GM23338 (cell line): ENCODE data around the gene KIF6. TPM values are rescaled to one million over a fixed set of nuclear protein-coding genes. Genes with fewer than 3 reads are reported as not detected.

Experiments used
- ATAC-seq: fragments of 200-7000 bp; cut with Tn5 transposase; 3 replicates; pipeline ENCODE4 v1.9.1; 2020
- DNase-seq: peaks from one replicate; pipeline ENCODE4 v3.0.0-alpha.2; 2015; ENCODE audit warnings: low spot score
- H2AFZ ChIP-seq: fragments of 200-600 bp; sonication (generic); 2 replicates; pipeline ENCODE4 v1.8.0; 2016; ENCODE audit warnings: antibody characterized with exemption, mild to moderate bottlenecking, moderate library complexity
- H3F3A ChIP-seq: fragments of 200-600 bp; sonication (generic); replicated peaks from 2 replicates; pipeline ENCODE4 v1.8.0; 2017; ENCODE audit warnings: antibody characterized with exemption, mixed run types, low read depth
- H3K27ac ChIP-seq: fragments of 200-600 bp; sonication (generic); 2 replicates; pipeline ENCODE4 v1.6.1; 2016; ENCODE audit warnings: low read depth
- H3K27me3 ChIP-seq: fragments of 200-600 bp; sonication (generic); 2 replicates; pipeline ENCODE4 v1.8.0; 2016; ENCODE audit warnings: mild to moderate bottlenecking, mixed run types, moderate library complexity; ENCODE audit not compliant: insufficient read depth
- H3K36me3 ChIP-seq: fragments of 200-600 bp; sonication (generic); 2 replicates; pipeline ENCODE4 v1.8.0; 2016; ENCODE audit warnings: mild to moderate bottlenecking; ENCODE audit not compliant: insufficient read depth
- H3K4me1 ChIP-seq: fragments of 200-600 bp; sonication (generic); 2 replicates; pipeline ENCODE4 v1.8.0; 2016; ENCODE audit warnings: mild to moderate bottlenecking, moderate library complexity; ENCODE audit not compliant: insufficient read depth
- H3K4me2 ChIP-seq: fragments of 200-600 bp; sonication (generic); 2 replicates; pipeline ENCODE4 v1.7.1; 2017; ENCODE audit warnings: mixed run types
- H3K4me3 ChIP-seq: fragments of 200-600 bp; sonication (generic); 2 replicates; pipeline ENCODE4 v1.6.1; 2016; ENCODE audit warnings: mixed run types
- H3K79me2 ChIP-seq: fragments of 200-600 bp; sonication (generic); replicated peaks from 2 replicates; pipeline ENCODE4 v1.8.0; 2017; ENCODE audit warnings: mild to moderate bottlenecking; ENCODE audit not compliant: insufficient read depth
- H3K9me2 ChIP-seq: fragments of 200-600 bp; sonication (generic); 2 replicates; pipeline ENCODE4 v1.8.0; 2017; ENCODE audit not compliant: insufficient read depth
- H4K20me1 ChIP-seq: fragments of 200-600 bp; sonication (generic); replicated peaks from 2 replicates; pipeline ENCODE4 v1.8.0; 2017; ENCODE audit warnings: mild to moderate bottlenecking; ENCODE audit not compliant: insufficient read depth
- H3K27ac Mint-ChIP-seq: 2 replicates; pipeline ENCODE4 v1.8.0; 2020; ENCODE audit warnings: inconsistent platforms, mild to moderate bottlenecking, moderate library complexity, mixed read lengths
- H3K27me3 Mint-ChIP-seq: 3 replicates; pipeline ENCODE4 v1.8.0; 2022; ENCODE audit warnings: low read depth, mild to moderate bottlenecking, moderate library complexity, mixed read lengths, inconsistent platforms; ENCODE audit not compliant: insufficient read depth, poor library complexity
- H3K36me3 Mint-ChIP-seq: 3 replicates; pipeline ENCODE4 v1.8.0; 2021; ENCODE audit warnings: low read depth, mild to moderate bottlenecking, inconsistent platforms, moderate library complexity, mixed read lengths
- H3K4me1 Mint-ChIP-seq: 3 replicates; pipeline ENCODE4 v1.8.0; 2020; ENCODE audit warnings: mild to moderate bottlenecking, inconsistent platforms, mixed read lengths
- H3K4me3 Mint-ChIP-seq: 3 replicates; pipeline ENCODE4 v1.8.0; 2021; ENCODE audit warnings: moderate library complexity, mild to moderate bottlenecking, inconsistent platforms, mixed read lengths
- H3K9me3 Mint-ChIP-seq: 3 replicates; pipeline ENCODE4 v1.8.0; 2020; ENCODE audit warnings: moderate library complexity, mild to moderate bottlenecking, inconsistent platforms, mixed read lengths
- CREB1 ChIP-seq: fragments of 250-450 bp; sonication (Bioruptor Pico); IDR thresholded peaks from 2 replicates; pipeline ENCODE4 v1.5.0; 2020; ENCODE audit warnings: low read depth, mild to moderate bottlenecking, moderate library complexity
- CTCF ChIP-seq, 2 experiments: fragments of 200-600 bp in 1 of 2; sonication (generic) in 1 of 2; conservative IDR thresholded peaks; 2 replicates each; pipeline versions ENCODE4 v1.5.1 to v1.6.1; 2016 to 2017; ENCODE audit warnings: antibody characterized with exemption in 2 of 2, low read depth in 2 of 2, mild to moderate bottlenecking in 2 of 2, moderate library complexity in 1 of 2
- EZH2phosphoT487 ChIP-seq: fragments of 200-600 bp; sonication (generic); IDR thresholded peaks from one replicate; pipeline ENCODE4 v1.8.1; 2018; ENCODE audit warnings: antibody characterized with exemption; ENCODE audit not compliant: unreplicated experiment
- JUNB ChIP-seq: IDR thresholded peaks from one replicate; pipeline ENCODE4 v1.6.1; 2016; ENCODE audit warnings: antibody characterized with exemption; ENCODE audit not compliant: unreplicated experiment
- POLR2AphosphoS5 ChIP-seq: IDR thresholded peaks from 2 replicates; pipeline ENCODE4 v1.6.1; 2016; ENCODE audit warnings: antibody characterized with exemption, low read depth
- ZNF114 ChIP-seq: fragments of 250-450 bp; sonication (Bioruptor Pico); IDR thresholded peaks from 2 replicates; pipeline ENCODE4 v1.5.0; 2020; ENCODE audit warnings: mild to moderate bottlenecking, moderate library complexity
- polyA plus RNA-seq: library from polyadenylated mRNA; unstranded; fragments of >200 nt; fragmentation: Nextera tagmentation; extraction: Ambion mirVana; gene quantifications from 2 replicates; pipeline ENCODE4 v1.2.1, GENCODE V29; 2016
- total RNA-seq: library from RNA; depleted of rRNA; stranded (reverse); fragments of >200 nt; shearing (Covaris generic); gene quantifications from 2 replicates; pipeline ENCODE4 v1.2.3, GENCODE V29; 2014
- TF ChIP-seq, protein P1 (sequence below): IDR thresholded peaks from one replicate; pipeline ENCODE4 v1.6.1; 2018; ENCODE audit warnings: antibody characterized with exemption; ENCODE audit not compliant: unreplicated experiment

The KIF6 gene
- total and polyA plus RNA-seq, 2 experiments from 2014 or later, result 0.87 to 1.7 TPM

- TF ChIP-seq, protein P1, sequence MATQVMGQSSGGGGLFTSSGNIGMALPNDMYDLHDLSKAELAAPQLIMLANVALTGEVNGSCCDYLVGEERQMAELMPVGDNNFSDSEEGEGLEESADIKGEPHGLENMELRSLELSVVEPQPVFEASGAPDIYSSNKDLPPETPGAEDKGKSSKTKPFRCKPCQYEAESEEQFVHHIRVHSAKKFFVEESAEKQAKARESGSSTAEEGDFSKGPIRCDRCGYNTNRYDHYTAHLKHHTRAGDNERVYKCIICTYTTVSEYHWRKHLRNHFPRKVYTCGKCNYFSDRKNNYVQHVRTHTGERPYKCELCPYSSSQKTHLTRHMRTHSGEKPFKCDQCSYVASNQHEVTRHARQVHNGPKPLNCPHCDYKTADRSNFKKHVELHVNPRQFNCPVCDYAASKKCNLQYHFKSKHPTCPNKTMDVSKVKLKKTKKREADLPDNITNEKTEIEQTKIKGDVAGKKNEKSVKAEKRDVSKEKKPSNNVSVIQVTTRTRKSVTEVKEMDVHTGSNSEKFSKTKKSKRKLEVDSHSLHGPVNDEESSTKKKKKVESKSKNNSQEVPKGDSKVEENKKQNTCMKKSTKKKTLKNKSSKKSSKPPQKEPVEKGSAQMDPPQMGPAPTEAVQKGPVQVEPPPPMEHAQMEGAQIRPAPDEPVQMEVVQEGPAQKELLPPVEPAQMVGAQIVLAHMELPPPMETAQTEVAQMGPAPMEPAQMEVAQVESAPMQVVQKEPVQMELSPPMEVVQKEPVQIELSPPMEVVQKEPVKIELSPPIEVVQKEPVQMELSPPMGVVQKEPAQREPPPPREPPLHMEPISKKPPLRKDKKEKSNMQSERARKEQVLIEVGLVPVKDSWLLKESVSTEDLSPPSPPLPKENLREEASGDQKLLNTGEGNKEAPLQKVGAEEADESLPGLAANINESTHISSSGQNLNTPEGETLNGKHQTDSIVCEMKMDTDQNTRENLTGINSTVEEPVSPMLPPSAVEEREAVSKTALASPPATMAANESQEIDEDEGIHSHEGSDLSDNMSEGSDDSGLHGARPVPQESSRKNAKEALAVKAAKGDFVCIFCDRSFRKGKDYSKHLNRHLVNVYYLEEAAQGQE, result no peak
- no peak for TF ChIP-seq JUNB
Observed at GRCh38 chr6:39772559-39773273, 47.5 kb upstream of the KIF6 start (continued).

- Mint-ChIP-seq H3K4me1 (no peaks in the 10 kb centered on the region), H3K9me3 (no peaks in the 10 kb centered on the region), H3K36me3 (no peaks in the 10 kb centered on the region), H3K4me3 (no peak overlapping the region), H3K27me3 (peaks cover 8% of the 10 kb centered on the region), H3K27ac (no peak overlapping the region)
- Histone ChIP-seq H3K27me3 (no peaks in the 10 kb centered on the region), H3K79me2 (no peaks in the 10 kb centered on the region), H3K9me2 (peaks cover 14% of the 10 kb centered on the region; the same call in 1 of the 2 replicates), H3K27ac (no peak overlapping the region), H4K20me1 (no peaks in the 10 kb centered on the region), H2AFZ (0 out of 2 replicates have a peak overlapping the region, but pooled peaks have one; percentile 14), H3K4me1 (no peaks in the 10 kb centered on the region), H3K36me3 (no peaks in the 10 kb centered on the region), H3K4me3 (no peak overlapping the region), H3K4me2 (no peak overlapping the region), H3F3A (no peaks in the 10 kb centered on the region)
- DNase-seq, result no peak
- no peak for TF ChIP-seq ZNF114 (CRISPR knock-in tag)
- TF ChIP-seq CTCF (conservative IDR thresholded peaks at IDR 0.05; ENCODE audit: low read depth in 2 of 2), result peak in 1 of 2 experiments; percentile 27; a peak in 1 of 4 replicates
- no peak for ATAC-seq
Observed at GRCh38 chr6:39770446-39770845, 45.2 kb upstream of the KIF6 start.

- DNase-seq (no peak), ATAC-seq (no peak)
- Histone ChIP-seq H3K79me2 (no peaks in the 10 kb centered on the region), H2AFZ (no peak overlapping the region), H3K4me2 (no peak overlapping the region), H3F3A (no peaks in the 10 kb centered on the region), H3K36me3 (no peaks in the 10 kb centered on the region), H3K27me3 (no peaks in the 10 kb centered on the region), H4K20me1 (no peaks in the 10 kb centered on the region), H3K4me3 (no peak overlapping the region), H3K9me2 (peaks cover 9% of the 10 kb centered on the region; the same call in 1 of the 2 replicates), H3K27ac (no peak overlapping the region), H3K4me1 (no peaks in the 10 kb centered on the region)
- no peaks in the 10 kb centered on the region for H3K36me3 Mint-ChIP-seq
- no peak overlapping the region for H3K4me3 Mint-ChIP-seq
- no peaks in the 10 kb centered on the region for H3K9me3 Mint-ChIP-seq
- H3K4me1 Mint-ChIP-seq, result no peaks in the 10 kb centered on the region
- TF ChIP-seq EZH2phosphoT487, result no peak
- TF ChIP-seq CREB1 (CRISPR knock-in tag), result no peak
- no peak for TF ChIP-seq POLR2AphosphoS5
- TF ChIP-seq, protein P1, result no peak
- H3K27ac Mint-ChIP-seq, result no peak overlapping the region
- peaks cover 8% of the 10 kb centered on the region for H3K27me3 Mint-ChIP-seq
Observed at GRCh38 chr6:39769012-39769411, 43.8 kb upstream of the KIF6 start.
